Transverse colon (tissue), 4 donors: ENCODE data around the gene EBF3. TPM values are rescaled to one million over a fixed set of nuclear protein-coding genes. Genes with fewer than 3 reads are reported as not detected.

Experiments
- DNase-seq: peaks from one replicate; pipeline ENCODE4 v3.0.0-alpha.2; 2019
- H3K27ac ChIP-seq, 4 donors: fragments of 200-600 bp; sonication (generic); 2 replicates each; pipeline ENCODE4 v1.5.1; 2016 to 2018; ENCODE audit warnings: inconsistent platforms in 4 of 4
- H3K27me3 ChIP-seq: fragments of 200-600 bp; sonication (generic); 2 replicates; pipeline ENCODE4 v1.5.1; 2017; ENCODE audit warnings: inconsistent platforms
- H3K36me3 ChIP-seq, 4 donors: fragments of 200-600 bp; sonication (generic); 2 replicates each; pipeline ENCODE4 v1.5.1; 2017 to 2019; ENCODE audit warnings: inconsistent platforms in 4 of 4
- H3K4me1 ChIP-seq, 4 donors: fragments of 200-600 bp; sonication (generic); 2 replicates each; pipeline ENCODE4 v1.5.1; 2017 to 2020; ENCODE audit warnings: inconsistent platforms in 4 of 4
- H3K4me3 ChIP-seq, 4 donors: fragments of 200-600 bp; sonication (generic); 1 replicate in 1 of 4; 2 replicates in 3 of 4; pipeline versions ENCODE4 v1.5.1 to v1.6.1; 2017 to 2019; ENCODE audit warnings: inconsistent platforms in 4 of 4
- H3K9me3 ChIP-seq, 2 donors: fragments of 200-600 bp; sonication (generic); 2 replicates each; pipeline ENCODE4 v1.5.1; 2017 to 2019; ENCODE audit warnings: inconsistent platforms in 2 of 2
- EP300 ChIP-seq: sonication (generic); formaldehyde crosslinking; IDR thresholded peaks from one replicate; pipeline ENCODE4 v1.6.1; 2017; ENCODE audit warnings: antibody characterized with exemption, low read depth
- POLR2A ChIP-seq: fragments of 450-650 bp; IDR thresholded peaks from one replicate; pipeline ENCODE4 v1.6.1; 2016; ENCODE audit warnings: antibody characterized with exemption, mild to moderate bottlenecking, moderate library complexity
- POLR2AphosphoS5 ChIP-seq, 3 donors: sonication (generic); formaldehyde crosslinking; IDR thresholded peaks; one replicate each; pipeline ENCODE4 v1.6.1; 2016; ENCODE audit warnings: antibody characterized with exemption in 3 of 3
- WGBS, 2 donors: methylation state at CpG; one replicate each; pipeline ENCODE4 v1.1.5; 2018; ENCODE audit warnings: low coverage in 1 of 2; 5-methylcytosine and 5-hydroxymethylcytosine counted together
- in situ Hi-C, 4 donors: fragments of 200-750 bp; cut with MboI; loops; one replicate each; pipeline versions ENCODE4 v1.15.0 to v1.15.1; 2017; ENCODE audit warnings: low sequenced_read_pairs in 3 of 4, low pct_ligation_motif_present in 1 of 4, low pct_unique_long_range_greater_than_20kb in 1 of 4
- intact Hi-C: fragments of 100-400 bp; cut with DNase I; formaldehyde crosslinking; loops from one replicate; pipeline ENCODE4 v1.15.1; 2023; ENCODE audit warnings: low total_unique reads
- total RNA-seq, 4 donors: library from RNA; depleted of rRNA; stranded (reverse); fragments of >200 nt; gene quantifications; one replicate each; pipeline ENCODE4 v1.1.0, GENCODE V29; 2016
- TF ChIP-seq, protein P1 (sequence below), 5 experiments: fragments of 200-600 bp in 3 of 5; fragments of 450-650 bp in 2 of 5; sonication (generic) in 3 of 5; IDR thresholded peaks; 1 replicate in 2 of 5; 2 replicates in 3 of 5; pipeline ENCODE4 v1.5.1; 2016 to 2017; ENCODE audit warnings: antibody characterized with exemption in 5 of 5, inconsistent platforms in 3 of 5, mild to moderate bottlenecking in 2 of 5, moderate library complexity in 1 of 5

EBF3 gene
- total RNA-seq, 4 donors from 2014 or later = 0.37 to 6.6 (median 1.0) TPM

DNA sequence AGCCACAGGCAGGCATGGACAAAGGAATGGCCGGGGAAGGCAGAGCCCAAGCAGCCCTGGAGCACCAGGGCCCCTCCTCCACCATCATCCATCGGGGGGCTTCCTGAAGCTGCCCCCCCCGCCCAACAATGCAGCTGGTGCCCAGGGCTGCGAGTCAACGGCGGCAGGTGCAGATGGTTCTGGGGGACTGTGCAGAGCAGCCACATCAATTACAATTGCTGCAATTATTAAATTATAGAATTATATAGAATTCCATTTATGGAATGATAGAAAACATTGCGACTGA is 28.3 kb downstream of the EBF3 start:
- no peak for DNase-seq
- Histone ChIP-seq H3K9me3 (no peaks in the 10 kb centered on the region), H3K4me1 (no peaks in the 10 kb centered on the region), H3K27me3 (no peaks in the 10 kb centered on the region), H3K36me3 (no peaks in the 10 kb centered on the region), H3K27ac (no peak overlapping the region), H3K4me3 (no peak overlapping the region)
- in situ Hi-C loops (no loop called here), intact Hi-C loops (no loop called here)
- WGBS, 2 donors = 77 to 80% methylated on average over 1 to 7 of the region's 7 CpGs
- TF ChIP-seq POLR2AphosphoS5 (IDR thresholded peaks at IDR 0.05) (no peak), POLR2A (no peak), EP300 (no peak)
- TF ChIP-seq, protein P1, sequence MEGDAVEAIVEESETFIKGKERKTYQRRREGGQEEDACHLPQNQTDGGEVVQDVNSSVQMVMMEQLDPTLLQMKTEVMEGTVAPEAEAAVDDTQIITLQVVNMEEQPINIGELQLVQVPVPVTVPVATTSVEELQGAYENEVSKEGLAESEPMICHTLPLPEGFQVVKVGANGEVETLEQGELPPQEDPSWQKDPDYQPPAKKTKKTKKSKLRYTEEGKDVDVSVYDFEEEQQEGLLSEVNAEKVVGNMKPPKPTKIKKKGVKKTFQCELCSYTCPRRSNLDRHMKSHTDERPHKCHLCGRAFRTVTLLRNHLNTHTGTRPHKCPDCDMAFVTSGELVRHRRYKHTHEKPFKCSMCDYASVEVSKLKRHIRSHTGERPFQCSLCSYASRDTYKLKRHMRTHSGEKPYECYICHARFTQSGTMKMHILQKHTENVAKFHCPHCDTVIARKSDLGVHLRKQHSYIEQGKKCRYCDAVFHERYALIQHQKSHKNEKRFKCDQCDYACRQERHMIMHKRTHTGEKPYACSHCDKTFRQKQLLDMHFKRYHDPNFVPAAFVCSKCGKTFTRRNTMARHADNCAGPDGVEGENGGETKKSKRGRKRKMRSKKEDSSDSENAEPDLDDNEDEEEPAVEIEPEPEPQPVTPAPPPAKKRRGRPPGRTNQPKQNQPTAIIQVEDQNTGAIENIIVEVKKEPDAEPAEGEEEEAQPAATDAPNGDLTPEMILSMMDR (IDR thresholded peaks at IDR 0.05) = no peak

DNA sequence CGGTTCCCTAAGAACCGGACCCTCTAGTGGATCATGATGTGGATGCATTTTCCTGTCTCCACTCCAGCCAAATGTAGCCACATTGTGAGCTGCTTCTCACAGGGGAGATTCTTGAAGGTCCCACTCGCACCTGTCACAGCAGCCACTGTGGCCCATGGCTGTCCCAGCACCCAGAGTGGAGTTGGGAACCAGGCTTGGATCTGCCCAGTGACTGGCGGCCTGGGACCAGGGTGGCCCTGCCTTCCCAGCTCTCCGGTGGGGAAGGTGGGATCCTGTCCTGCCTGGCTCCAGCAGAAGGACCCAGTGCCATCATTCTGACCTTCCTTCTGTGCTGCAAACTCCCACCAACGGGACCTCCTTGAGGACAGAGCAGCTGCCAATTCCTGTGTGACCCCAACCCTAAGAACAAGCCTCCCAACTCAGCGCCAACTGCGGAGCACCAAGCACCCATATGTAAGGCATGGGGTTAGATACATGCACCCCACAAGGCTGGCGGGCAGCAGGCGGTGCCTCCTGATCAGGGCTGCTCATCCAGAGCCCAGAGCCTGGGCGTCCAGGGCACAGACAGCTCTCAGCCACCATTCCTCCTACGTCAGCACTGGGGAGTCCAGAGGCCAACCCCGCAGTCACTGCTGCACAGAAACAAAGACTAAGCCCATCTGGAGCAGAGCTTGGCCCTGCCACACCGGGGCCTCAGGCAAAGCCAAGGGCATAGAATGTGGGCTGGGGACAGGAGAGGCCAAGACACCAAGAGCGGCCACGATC is 28.8 kb downstream of the EBF3 start:
- in situ Hi-C loops (no loop called here), intact Hi-C loops (no loop called here)
- TF ChIP-seq POLR2AphosphoS5 (IDR thresholded peaks at IDR 0.05) (no peak), POLR2A (no peak), EP300 (no peak)
- TF ChIP-seq, protein P1 (IDR thresholded peaks at IDR 0.05) = no peak
- Histone ChIP-seq H3K9me3 (no peaks in the 10 kb centered on the region), H3K4me1 (no peaks in the 10 kb centered on the region), H3K36me3 (no peaks in the 10 kb centered on the region), H3K27ac (no peak overlapping the region), H3K4me3 (no peak overlapping the region), H3K27me3 (no peaks in the 10 kb centered on the region)
- DNase-seq = no peak
- WGBS, 2 donors = 80 to 92% methylated on average over 1 to 16 of the region's 16 CpGs

DNA sequence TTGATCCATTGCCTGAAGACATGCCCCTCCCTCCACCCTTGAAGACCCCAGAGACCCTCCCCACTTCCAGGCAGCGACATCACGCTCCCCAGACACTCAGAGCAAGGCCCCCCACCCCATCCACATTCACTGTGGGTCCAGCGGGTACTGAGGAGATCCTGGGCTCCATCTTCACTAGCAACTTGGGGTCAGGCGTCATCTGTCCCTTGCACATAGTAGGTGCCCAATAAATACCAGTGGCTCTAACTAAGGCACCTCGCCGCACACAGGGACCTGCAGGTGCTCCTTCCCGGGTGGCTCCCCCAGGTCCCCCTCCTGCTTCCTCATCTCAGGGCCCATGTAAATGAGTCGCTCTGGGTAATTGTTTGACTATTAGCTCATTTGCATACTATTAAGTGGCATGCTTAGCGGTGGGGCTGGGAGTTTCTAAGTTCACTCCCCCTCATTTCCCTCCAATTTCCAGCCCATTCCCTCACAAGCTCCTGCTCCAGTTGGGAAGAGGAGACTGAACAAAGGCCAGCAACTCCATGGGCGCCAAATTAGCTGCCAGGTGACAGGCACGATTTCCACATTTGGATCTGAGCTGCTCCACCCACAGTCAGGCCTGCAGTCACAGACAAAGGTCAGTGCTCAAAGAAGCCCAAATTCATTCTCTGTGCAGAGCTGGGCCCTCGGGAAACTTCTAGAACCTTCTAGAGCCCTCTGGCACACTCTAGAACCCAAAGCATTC is 29.7 kb downstream of the EBF3 start:
- WGBS, 2 donors = 80 to 88% methylated on average over 1 to 12 of the region's 12 CpGs
- H3K27me3 ChIP-seq = no peaks in the 10 kb centered on the region
- no peak for TF ChIP-seq POLR2AphosphoS5 (IDR thresholded peaks at IDR 0.05)
- no peak for TF ChIP-seq POLR2A
- TF ChIP-seq, protein P1 (IDR thresholded peaks at IDR 0.05) = no peak
- no peak for TF ChIP-seq EP300
- H3K9me3 ChIP-seq = no peaks in the 10 kb centered on the region
- no peak for DNase-seq
- no peak overlapping the region for H3K27ac ChIP-seq
- intact Hi-C loops (no loop called here), in situ Hi-C loops (no loop called here)
- no peaks in the 10 kb centered on the region for H3K4me1 ChIP-seq
- no peak overlapping the region for H3K4me3 ChIP-seq
- no peaks in the 10 kb centered on the region for H3K36me3 ChIP-seq

DNA sequence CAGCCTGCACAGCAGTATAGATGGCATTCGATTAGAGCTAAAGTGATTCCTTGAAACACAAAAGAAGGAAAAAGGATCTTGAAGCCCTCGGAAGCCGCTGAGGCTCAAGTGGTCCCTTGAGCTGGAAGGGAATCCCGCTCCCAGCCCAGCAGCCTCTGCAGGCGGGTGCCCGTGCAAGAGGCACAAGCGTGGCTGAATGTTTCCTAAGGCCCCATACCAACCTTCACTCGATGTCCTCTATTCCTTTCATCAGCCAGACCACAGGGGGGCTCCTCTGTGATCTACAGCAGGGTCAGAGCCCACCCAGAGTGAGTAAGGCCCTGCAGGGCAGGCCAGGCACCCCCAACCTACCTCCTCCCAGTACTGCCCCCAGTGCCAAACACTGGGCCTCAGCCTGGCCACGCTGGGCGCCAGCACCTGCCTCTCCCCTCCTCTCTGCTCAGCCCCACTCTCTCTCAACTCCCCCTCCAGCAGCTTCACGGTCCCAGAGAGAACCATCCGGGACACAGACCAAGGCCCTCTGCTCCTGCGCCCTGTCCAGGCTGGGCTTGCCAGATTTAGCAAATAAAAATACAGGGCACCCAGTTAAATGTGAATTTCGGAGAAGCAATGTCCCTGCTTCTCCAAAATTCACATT is 30.5 kb downstream of the EBF3 start:
- no peak overlapping the region for H3K27ac ChIP-seq
- no peak overlapping the region for H3K4me3 ChIP-seq
- WGBS, 2 donors = 78 to 91% methylated on average over 10 to 14 of the region's 14 CpGs
- no peaks in the 10 kb centered on the region for H3K36me3 ChIP-seq
- intact Hi-C loops = no loop called here
- H3K4me1 ChIP-seq = no peaks in the 10 kb centered on the region
- TF ChIP-seq EP300 (no peak), POLR2A (no peak), POLR2AphosphoS5 (IDR thresholded peaks at IDR 0.05) (no peak)
- TF ChIP-seq, protein P1 (IDR thresholded peaks at IDR 0.05) = no peak
- H3K27me3 ChIP-seq = no peaks in the 10 kb centered on the region
- H3K9me3 ChIP-seq = no peaks in the 10 kb centered on the region
- DNase-seq = no peak
- in situ Hi-C loops = no loop called here
